ENCODE measurements around the gene HAVCR2.
"Not testable (repeated sequence)": the region's sequence is repeated elsewhere in the genome, so short reads cannot be mapped to it uniquely, and the experiment has no call there.

HAVCR2 gene

GRCh38 chr5:157059891-157060290 lies 49.0 kb downstream of the HAVCR2 start:
- Histone ChIP-seq H3K27ac (ENCODE audit: low read depth, low read length, severe bottlenecking) (no peak overlapping the region), H3K4me3 (ENCODE audit: extremely low read depth, insufficient read depth, low read length, poor library complexity, severe bottlenecking) (no peak overlapping the region)
- WGBS, 2 experiments (ENCODE audit: insufficient coverage in 2 of 2): no CpG with 5 or more reads among the region's 3 CpGs

GRCh38 chr5:157059093-157059539 lies 49.7 kb downstream of the HAVCR2 start, which contains the start of gene HAVCR1:
TSS of gene HAVCR1 (minus strand) at chr5:157059116. CDS start at chr5:157057943, 1,173 bp downstream.
- H3K4me1 ChIP-seq (ENCODE audit: control insufficient read depth, insufficient read depth, low read length, poor library complexity, severe bottlenecking): no peaks in the 10 kb centered on the region
- no peak within 1 kb of the TSS for H3K4me3 ChIP-seq (ENCODE audit: extremely low read depth, insufficient read depth, low read length, poor library complexity, severe bottlenecking)
- WGBS, 2 experiments (ENCODE audit: insufficient coverage in 2 of 2): 87 to 88% methylated on average over 6 to 8 of the region's 9 CpGs
- H3K9me3 ChIP-seq (ENCODE audit: control insufficient read depth, low read length): no peaks in the 10 kb centered on the region
- no peak within 1 kb of the TSS for H3K27ac ChIP-seq (ENCODE audit: low read depth, low read length, severe bottlenecking)
- no peaks in the 10 kb centered on the region for H3K36me3 ChIP-seq (ENCODE audit: control insufficient read depth, insufficient read depth, low read length)

More at GRCh38 chr5:157059891-157060290, 49.0 kb downstream of the HAVCR2 start:
- Histone ChIP-seq H3K9me3 (ENCODE audit: control insufficient read depth, low read length) (no peaks in the 10 kb centered on the region), H3K4me1 (ENCODE audit: control insufficient read depth, insufficient read depth, low read length, poor library complexity, severe bottlenecking) (no peaks in the 10 kb centered on the region), H3K36me3 (ENCODE audit: control insufficient read depth, insufficient read depth, low read length) (no peaks in the 10 kb centered on the region)

- WGBS, 2 experiments (ENCODE audit: insufficient coverage in 2 of 2): 92 to 96% methylated on average over 7 to 9 of the region's 11 CpGs
- H3K4me3 ChIP-seq (ENCODE audit: extremely low read depth, insufficient read depth, low read length, poor library complexity, severe bottlenecking): no peak overlapping the region
- no peaks in the 10 kb centered on the region for H3K9me3 ChIP-seq (ENCODE audit: control insufficient read depth, low read length)
- H3K4me1 ChIP-seq (ENCODE audit: control insufficient read depth, insufficient read depth, low read length, poor library complexity, severe bottlenecking): no peaks in the 10 kb centered on the region
- H3K36me3 ChIP-seq (ENCODE audit: control insufficient read depth, insufficient read depth, low read length): no peaks in the 10 kb centered on the region
- H3K27ac ChIP-seq (ENCODE audit: low read depth, low read length, severe bottlenecking): no peak overlapping the region
Observed at GRCh38 chr5:157057459-157058370, 51.1 kb downstream of the HAVCR2 start.

- H3K4me3 ChIP-seq (ENCODE audit: extremely low read depth, insufficient read depth, low read length, poor library complexity, severe bottlenecking); H3K4me1 ChIP-seq (ENCODE audit: control insufficient read depth, insufficient read depth, low read length, poor library complexity, severe bottlenecking); H3K27ac ChIP-seq (ENCODE audit: low read depth, low read length, severe bottlenecking); H3K36me3 ChIP-seq (ENCODE audit: control insufficient read depth, insufficient read depth, low read length); H3K9me3 ChIP-seq (ENCODE audit: control insufficient read depth, low read length): not testable (repeated sequence)
- WGBS, 2 experiments (ENCODE audit: insufficient coverage in 2 of 2): 91 to 93% methylated on average over 6 of the region's 6 CpGs
Observed at GRCh38 chr5:157056848-157057247, 52.0 kb downstream of the HAVCR2 start.

GRCh38 chr5:157051604-157052245 lies 57.1 kb downstream of the HAVCR2 start:
- Histone ChIP-seq H3K4me1 (ENCODE audit: control insufficient read depth, insufficient read depth, low read length, poor library complexity, severe bottlenecking) (peaks cover 23% of the 10 kb centered on the region), H3K4me3 (ENCODE audit: extremely low read depth, insufficient read depth, low read length, poor library complexity, severe bottlenecking) (no peak overlapping the region), H3K36me3 (ENCODE audit: control insufficient read depth, insufficient read depth, low read length) (no peaks in the 10 kb centered on the region), H3K9me3 (ENCODE audit: control insufficient read depth, low read length) (no peaks in the 10 kb centered on the region), H3K27ac (ENCODE audit: low read depth, low read length, severe bottlenecking) (no peak overlapping the region)
- WGBS, 2 experiments (ENCODE audit: insufficient coverage in 2 of 2): 85 to 90% methylated on average over 6 of the region's 7 CpGs

- Histone ChIP-seq H3K4me1 (ENCODE audit: control insufficient read depth, insufficient read depth, low read length, poor library complexity, severe bottlenecking) (peaks cover 23% of the 10 kb centered on the region), H3K4me3 (ENCODE audit: extremely low read depth, insufficient read depth, low read length, poor library complexity, severe bottlenecking) (no peak overlapping the region), H3K36me3 (ENCODE audit: control insufficient read depth, insufficient read depth, low read length) (no peaks in the 10 kb centered on the region), H3K9me3 (ENCODE audit: control insufficient read depth, low read length) (no peaks in the 10 kb centered on the region), H3K27ac (ENCODE audit: low read depth, low read length, severe bottlenecking) (peak overlapping the region; percentile 97)
- 76 to 79% methylated on average over 5 of the region's 5 CpGs for WGBS, 2 experiments (ENCODE audit: insufficient coverage in 2 of 2)
Observed at GRCh38 chr5:157050050-157050449, 58.8 kb downstream of the HAVCR2 start.

- WGBS, 2 experiments (ENCODE audit: insufficient coverage in 2 of 2): 0 to 7% methylated on average over 1 of the region's 1 CpG
Observed at GRCh38 chr5:157049605-157050004, 59.2 kb downstream of the HAVCR2 start.

GRCh38 chr5:157047898-157048297 lies 60.9 kb downstream of the HAVCR2 start:
- Histone ChIP-seq H3K36me3 (ENCODE audit: control insufficient read depth, insufficient read depth, low read length) (no peaks in the 10 kb centered on the region), H3K4me3 (ENCODE audit: extremely low read depth, insufficient read depth, low read length, poor library complexity, severe bottlenecking) (no peak overlapping the region), H3K9me3 (ENCODE audit: control insufficient read depth, low read length) (no peaks in the 10 kb centered on the region), H3K4me1 (ENCODE audit: control insufficient read depth, insufficient read depth, low read length, poor library complexity, severe bottlenecking) (peaks cover 23% of the 10 kb centered on the region), H3K27ac (ENCODE audit: low read depth, low read length, severe bottlenecking) (peak overlapping the region; percentile 80)
- 89 to 92% methylated on average over 3 of the region's 5 CpGs for WGBS, 2 experiments (ENCODE audit: insufficient coverage in 2 of 2)

More at GRCh38 chr5:157049605-157050004, 59.2 kb downstream of the HAVCR2 start:
- H3K27ac ChIP-seq (ENCODE audit: low read depth, low read length, severe bottlenecking): peak overlapping the region; percentile 97
- peaks cover 23% of the 10 kb centered on the region for H3K4me1 ChIP-seq (ENCODE audit: control insufficient read depth, insufficient read depth, low read length, poor library complexity, severe bottlenecking)
- no peaks in the 10 kb centered on the region for H3K9me3 ChIP-seq (ENCODE audit: control insufficient read depth, low read length)
- H3K36me3 ChIP-seq (ENCODE audit: control insufficient read depth, insufficient read depth, low read length): no peaks in the 10 kb centered on the region
- no peak overlapping the region for H3K4me3 ChIP-seq (ENCODE audit: extremely low read depth, insufficient read depth, low read length, poor library complexity, severe bottlenecking)

GRCh38 chr5:157047016-157047415 lies 61.8 kb downstream of the HAVCR2 start:
- H3K36me3 ChIP-seq (ENCODE audit: control insufficient read depth, insufficient read depth, low read length); H3K27ac ChIP-seq (ENCODE audit: low read depth, low read length, severe bottlenecking); H3K9me3 ChIP-seq (ENCODE audit: control insufficient read depth, low read length); H3K4me3 ChIP-seq (ENCODE audit: extremely low read depth, insufficient read depth, low read length, poor library complexity, severe bottlenecking): not testable (repeated sequence)
- WGBS, 2 experiments (ENCODE audit: insufficient coverage in 2 of 2): 90 to 96% methylated on average over 3 to 4 of the region's 4 CpGs
- H3K4me1 ChIP-seq (ENCODE audit: control insufficient read depth, insufficient read depth, low read length, poor library complexity, severe bottlenecking): peaks cover 23% of the 10 kb centered on the region

- Histone ChIP-seq H3K9me3 (ENCODE audit: control insufficient read depth, low read length) (no peaks in the 10 kb centered on the region), H3K4me1 (ENCODE audit: control insufficient read depth, insufficient read depth, low read length, poor library complexity, severe bottlenecking) (peaks cover 23% of the 10 kb centered on the region), H3K4me3 (ENCODE audit: extremely low read depth, insufficient read depth, low read length, poor library complexity, severe bottlenecking) (no peak overlapping the region), H3K36me3 (ENCODE audit: control insufficient read depth, insufficient read depth, low read length) (no peaks in the 10 kb centered on the region), H3K27ac (ENCODE audit: low read depth, low read length, severe bottlenecking) (peak overlapping the region; percentile 57)
- whole genome bisulfite sequencing, 2 experiments (ENCODE audit: insufficient coverage in 2 of 2): 88 to 92% methylated on average over 3 of the region's 3 CpGs
Observed at GRCh38 chr5:157046041-157046440, 62.8 kb downstream of the HAVCR2 start.
